Natural killer cell (primary cell): ENCODE results near the gene PUM2. TPM values are rescaled to one million over a fixed set of nuclear protein-coding genes. Genes with fewer than 3 reads are reported as not detected.

Source experiments
- ATAC-seq, 3 donors: fragments of 150-1000 bp in 2 of 3; fragments of 200-7000 bp in 1 of 3; cut with Tn5 transposase; 1 replicate in 1 of 3; 2 replicates in 2 of 3; pipeline ENCODE4 v1.10.0; 2021; ENCODE audit warnings: mild to moderate bottlenecking in 2 of 3, moderate library complexity in 2 of 3
- DNase-seq, 2 donors: peaks; one replicate each; pipeline versions ENCODE4 v3.0.0 to v3.0.0-alpha.2; 2013 to 2021; ENCODE audit warnings: mixed read lengths in 1 of 2
- H3K27ac ChIP-seq: one replicate; pipeline ENCODE4 v1.5.1; 2013; ENCODE audit warnings: mild to moderate bottlenecking, low read length
- H3K27me3 ChIP-seq: one replicate; pipeline ENCODE4 v1.6.1; 2013; ENCODE audit warnings: low read length; ENCODE audit not compliant: control insufficient read depth, insufficient read depth
- H3K36me3 ChIP-seq: one replicate; pipeline ENCODE4 v1.6.1; 2013; ENCODE audit warnings: low read length; ENCODE audit not compliant: control insufficient read depth, insufficient read depth
- H3K4me1 ChIP-seq: one replicate; pipeline ENCODE4 v1.6.1; 2013; ENCODE audit warnings: low read length; ENCODE audit not compliant: control insufficient read depth, insufficient read depth
- H3K4me3 ChIP-seq: one replicate; pipeline ENCODE4 v1.5.1; 2013; ENCODE audit warnings: low read length
- H3K9me3 ChIP-seq: one replicate; pipeline ENCODE4 v1.6.1; 2013; ENCODE audit warnings: low read length; ENCODE audit not compliant: control insufficient read depth, insufficient read depth
- H3K27ac Mint-ChIP-seq, 2 donors: one replicate each; pipeline ENCODE4 v1.8.0; 2022; ENCODE audit warnings: mild to moderate bottlenecking in 2 of 2, mixed read lengths in 2 of 2, moderate library complexity in 1 of 2
- H3K27me3 Mint-ChIP-seq, 2 donors: one replicate each; pipeline ENCODE4 v1.8.0; 2022; ENCODE audit warnings: low read depth in 2 of 2, mixed read lengths in 2 of 2
- H3K36me3 Mint-ChIP-seq: one replicate; pipeline ENCODE4 v1.8.0; 2022; ENCODE audit warnings: mixed read lengths
- H3K4me1 Mint-ChIP-seq, 2 donors: one replicate each; pipeline ENCODE4 v1.8.0; 2022; ENCODE audit warnings: mixed read lengths in 2 of 2
- H3K4me3 Mint-ChIP-seq: one replicate; pipeline ENCODE4 v1.8.0; 2022; ENCODE audit warnings: mild to moderate bottlenecking, moderate library complexity, mixed read lengths
- H3K9me3 Mint-ChIP-seq, 2 donors: one replicate each; pipeline ENCODE4 v1.8.0; 2022; ENCODE audit warnings: mixed read lengths in 2 of 2
- WGBS: methylation state at CpG from one replicate; pipeline ENCODE4 v1.1.7; 2013; ENCODE audit warnings: missing lambda C conversion rate; ENCODE audit not compliant: insufficient coverage; 5-methylcytosine and 5-hydroxymethylcytosine counted together
- intact Hi-C: fragments of 100-400 bp; cut with micrococcal nuclease; formaldehyde crosslinking; loops from one replicate; pipeline ENCODE4 v1.14.2; 2022
- total RNA-seq, 4 donors: library from RNA; stranded (reverse); fragments of 120-200 nt in 1 of 4; gene quantifications; one replicate each; pipeline versions ENCODE4 v1.2.3 to v1.2.4, GENCODE V29; 2013 to 2022
- TF ChIP-seq, protein P1 (sequence below): fragments of 200-600 bp; IDR thresholded peaks from one replicate; pipeline ENCODE4 v1.8.0; 2022; ENCODE audit warnings: antibody characterized with exemption

PUM2 gene
- total RNA-seq, 3 donors from 2014 or later (not counting 1 experiment from before 2014, with no cell fraction given) = 115 to 157 (median 130) TPM

DNA sequence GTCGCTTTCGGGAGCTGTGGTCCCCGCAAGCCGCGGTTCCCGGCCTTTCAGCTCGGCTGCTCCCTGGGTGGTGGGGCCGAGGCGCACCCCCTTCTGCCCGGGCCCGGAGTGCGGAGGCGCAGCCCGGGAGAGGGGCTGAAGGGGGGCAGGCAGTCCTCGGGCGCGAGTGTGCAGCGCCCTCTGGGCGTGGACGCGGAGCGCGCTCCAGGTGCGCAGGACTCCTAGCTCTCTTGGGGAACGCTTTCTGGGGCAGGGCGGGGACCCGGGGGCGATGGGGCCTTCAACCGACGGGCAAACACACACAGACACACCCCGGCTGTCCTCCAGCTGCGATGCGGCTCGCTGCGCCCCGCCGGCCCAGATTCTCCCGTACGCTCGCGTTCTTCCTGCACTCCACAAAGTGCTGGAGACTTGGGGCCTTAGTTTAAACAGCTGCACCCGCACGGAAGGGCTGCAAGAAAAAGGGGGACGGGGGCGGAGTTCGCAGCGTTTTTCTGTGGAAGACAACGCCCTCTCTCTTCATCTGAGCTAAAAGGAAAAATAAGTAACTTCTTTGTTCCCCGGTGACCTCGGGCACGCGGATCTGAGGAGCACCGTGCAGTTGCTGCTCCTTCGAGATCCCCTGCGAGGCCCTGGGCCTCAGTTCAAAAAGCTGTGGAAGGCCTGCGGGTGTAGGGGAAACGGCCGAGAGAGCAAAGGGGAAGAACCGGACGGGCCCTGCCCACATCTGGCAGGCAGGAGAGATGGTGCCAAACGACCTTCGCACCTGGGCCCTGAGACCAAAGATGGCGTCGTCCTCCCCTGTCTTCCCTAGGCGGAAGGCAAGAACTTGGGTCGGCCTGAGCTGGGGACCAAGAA lies 125.1 kb downstream of the PUM2 start:
- ATAC-seq (no peak), DNase-seq (peak in 1 of 2 donors; percentile 29)
- 6% methylated on average over 66 of the region's 66 CpGs for WGBS
- Mint-ChIP-seq H3K4me3 (peak overlapping the region; percentile 31), H3K27me3 (peaks cover 37 to 51% of the 10 kb centered on the region in 2 donors), H3K9me3 (no peaks in the 10 kb centered on the region), H3K4me1 (no peaks in the 10 kb centered on the region), H3K36me3 (no peaks in the 10 kb centered on the region), H3K27ac (no peak overlapping the region)
- TF ChIP-seq, protein P1, sequence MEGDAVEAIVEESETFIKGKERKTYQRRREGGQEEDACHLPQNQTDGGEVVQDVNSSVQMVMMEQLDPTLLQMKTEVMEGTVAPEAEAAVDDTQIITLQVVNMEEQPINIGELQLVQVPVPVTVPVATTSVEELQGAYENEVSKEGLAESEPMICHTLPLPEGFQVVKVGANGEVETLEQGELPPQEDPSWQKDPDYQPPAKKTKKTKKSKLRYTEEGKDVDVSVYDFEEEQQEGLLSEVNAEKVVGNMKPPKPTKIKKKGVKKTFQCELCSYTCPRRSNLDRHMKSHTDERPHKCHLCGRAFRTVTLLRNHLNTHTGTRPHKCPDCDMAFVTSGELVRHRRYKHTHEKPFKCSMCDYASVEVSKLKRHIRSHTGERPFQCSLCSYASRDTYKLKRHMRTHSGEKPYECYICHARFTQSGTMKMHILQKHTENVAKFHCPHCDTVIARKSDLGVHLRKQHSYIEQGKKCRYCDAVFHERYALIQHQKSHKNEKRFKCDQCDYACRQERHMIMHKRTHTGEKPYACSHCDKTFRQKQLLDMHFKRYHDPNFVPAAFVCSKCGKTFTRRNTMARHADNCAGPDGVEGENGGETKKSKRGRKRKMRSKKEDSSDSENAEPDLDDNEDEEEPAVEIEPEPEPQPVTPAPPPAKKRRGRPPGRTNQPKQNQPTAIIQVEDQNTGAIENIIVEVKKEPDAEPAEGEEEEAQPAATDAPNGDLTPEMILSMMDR = no peak
- H3K9me3 ChIP-seq = no peaks in the 10 kb centered on the region
- intact Hi-C loops = no loop called here
- no peaks in the 10 kb centered on the region for H3K36me3 ChIP-seq
- H3K27me3 ChIP-seq = peaks cover 15% of the 10 kb centered on the region
- H3K27ac ChIP-seq = no peak overlapping the region
- H3K4me1 ChIP-seq = peaks cover 15% of the 10 kb centered on the region
- H3K4me3 ChIP-seq = no peak overlapping the region

- H3K4me1 ChIP-seq = peaks cover 15% of the 10 kb centered on the region
- Mint-ChIP-seq H3K4me3 (peak within 1 kb of the TSS; percentile 31), H3K27ac (no peak within 1 kb of the TSS), H3K4me1 (no peaks in the 10 kb centered on the region), H3K36me3 (no peaks in the 10 kb centered on the region), H3K9me3 (no peaks in the 10 kb centered on the region), H3K27me3 (peaks cover 43 to 59% of the 10 kb centered on the region in 2 donors)
- no peak for DNase-seq
- intact Hi-C loops = no loop called here
- WGBS = under 1% methylated on average over 58 of the region's 65 CpGs
- peaks cover 15% of the 10 kb centered on the region for H3K27me3 ChIP-seq
- ATAC-seq = no peak
- no peak within 1 kb of the TSS for H3K4me3 ChIP-seq
- no peaks in the 10 kb centered on the region for H3K36me3 ChIP-seq
- H3K27ac ChIP-seq = no peak within 1 kb of the TSS
- TF ChIP-seq, protein P1 = no peak
- H3K9me3 ChIP-seq = no peaks in the 10 kb centered on the region
These were observed 125.8 kb downstream of the PUM2 start, which contains the start of gene SDC1 for GRCh38 chr2:20224716-20225293. Gene SDC1 (minus strand): TSS chr2:20225130. CDS start chr2:20224867, 263 bp downstream.

GRCh38 chr2:20224164-20224715 lies 126.4 kb downstream of the PUM2 start:
- intact Hi-C loops = no loop called here
- H3K27me3 Mint-ChIP-seq = peaks cover 39 to 59% of the 10 kb centered on the region in 2 donors

More at GRCh38 chr2:20224164-20224715, 126.4 kb downstream of the PUM2 start:
- WGBS = under 1% methylated on average over 70 of the region's 70 CpGs
- Histone ChIP-seq H3K36me3 (no peaks in the 10 kb centered on the region), H3K4me3 (no peak overlapping the region), H3K27ac (no peak overlapping the region), H3K4me1 (peaks cover 15% of the 10 kb centered on the region), H3K27me3 (peaks cover 15% of the 10 kb centered on the region), H3K9me3 (no peaks in the 10 kb centered on the region)
- H3K4me3 Mint-ChIP-seq = no peak overlapping the region
- TF ChIP-seq, protein P1 = no peak
- no peak for DNase-seq
- H3K9me3 Mint-ChIP-seq = no peaks in the 10 kb centered on the region
- H3K36me3 Mint-ChIP-seq = no peaks in the 10 kb centered on the region
- no peak overlapping the region for H3K27ac Mint-ChIP-seq
- no peak for ATAC-seq
- H3K4me1 Mint-ChIP-seq = no peaks in the 10 kb centered on the region
